Lower lobe of right lung (tissue), 2 donors: Measurements from ENCODE around the gene KCNQ1. TPM values are rescaled to one million over a fixed set of nuclear protein-coding genes. Genes with fewer than 3 reads are reported as not detected.

Experiments used
- ATAC-seq, 2 donors: fragments of 200-7000 bp; cut with Tn5 transposase; one replicate each; pipeline ENCODE4 v1.9.1; 2020 to 2022; ENCODE audit warnings: mild to moderate bottlenecking in 2 of 2, moderate library complexity in 2 of 2
- DNase-seq: peaks from one replicate; pipeline ENCODE4 v3.0.0-alpha.2; 2020
- H3K27ac ChIP-seq: fragments of 200-600 bp; one replicate; pipeline ENCODE4 v1.8.0; 2022
- H3K27me3 ChIP-seq: fragments of 200-600 bp; one replicate; pipeline ENCODE4 v1.8.0; 2022; ENCODE audit warnings: low read depth
- H3K36me3 ChIP-seq: fragments of 200-600 bp; one replicate; pipeline ENCODE4 v1.8.0; 2022; ENCODE audit warnings: mild to moderate bottlenecking
- H3K4me1 ChIP-seq: fragments of 200-600 bp; one replicate; pipeline ENCODE4 v1.8.0; 2022
- H3K4me3 ChIP-seq: fragments of 200-600 bp; one replicate; pipeline ENCODE4 v1.8.0; 2022; ENCODE audit warnings: mild to moderate bottlenecking
- H3K9me3 ChIP-seq: fragments of 200-600 bp; one replicate; pipeline ENCODE4 v1.8.0; 2022
- intact Hi-C: fragments of 100-400 bp; cut with DNase I; formaldehyde crosslinking; loops from one replicate; pipeline ENCODE4 v1.11.0; 2022
- total RNA-seq: library from RNA; stranded (reverse); fragmentation: NEBNext Ultra II Directional; extraction: Animal tissue kit (Norgen Biotek cat#: 25700); gene quantifications from one replicate; pipeline ENCODE4 v1.2.1, GENCODE V29; 2021
- TF ChIP-seq, protein P1 (sequence below): fragments of 200-600 bp; IDR thresholded peaks from one replicate; pipeline ENCODE4 v1.8.0; 2022; ENCODE audit warnings: antibody characterized with exemption, mild to moderate bottlenecking
- donor health status: DM: no; HTN: yes; CAD: no; lungs with severe emphysema.

Gene KCNQ1
- total RNA-seq, 1 donor from 2014 or later: 51.0 TPM

GRCh38 chr11:2781408-2782274 is 336.8 kb downstream of the KCNQ1 start:
- ATAC-seq (no peak), DNase-seq (peak; percentile 36)
- Histone ChIP-seq H3K4me1 (peaks cover 36% of the 10 kb centered on the region), H3K4me3 (no peak overlapping the region), H3K36me3 (no peaks in the 10 kb centered on the region), H3K27ac (peak overlapping the region; percentile 47), H3K9me3 (no peaks in the 10 kb centered on the region), H3K27me3 (no peaks in the 10 kb centered on the region)
- intact Hi-C loops: no loop called here
- TF ChIP-seq, protein P1, sequence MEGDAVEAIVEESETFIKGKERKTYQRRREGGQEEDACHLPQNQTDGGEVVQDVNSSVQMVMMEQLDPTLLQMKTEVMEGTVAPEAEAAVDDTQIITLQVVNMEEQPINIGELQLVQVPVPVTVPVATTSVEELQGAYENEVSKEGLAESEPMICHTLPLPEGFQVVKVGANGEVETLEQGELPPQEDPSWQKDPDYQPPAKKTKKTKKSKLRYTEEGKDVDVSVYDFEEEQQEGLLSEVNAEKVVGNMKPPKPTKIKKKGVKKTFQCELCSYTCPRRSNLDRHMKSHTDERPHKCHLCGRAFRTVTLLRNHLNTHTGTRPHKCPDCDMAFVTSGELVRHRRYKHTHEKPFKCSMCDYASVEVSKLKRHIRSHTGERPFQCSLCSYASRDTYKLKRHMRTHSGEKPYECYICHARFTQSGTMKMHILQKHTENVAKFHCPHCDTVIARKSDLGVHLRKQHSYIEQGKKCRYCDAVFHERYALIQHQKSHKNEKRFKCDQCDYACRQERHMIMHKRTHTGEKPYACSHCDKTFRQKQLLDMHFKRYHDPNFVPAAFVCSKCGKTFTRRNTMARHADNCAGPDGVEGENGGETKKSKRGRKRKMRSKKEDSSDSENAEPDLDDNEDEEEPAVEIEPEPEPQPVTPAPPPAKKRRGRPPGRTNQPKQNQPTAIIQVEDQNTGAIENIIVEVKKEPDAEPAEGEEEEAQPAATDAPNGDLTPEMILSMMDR: no peak

DNA sequence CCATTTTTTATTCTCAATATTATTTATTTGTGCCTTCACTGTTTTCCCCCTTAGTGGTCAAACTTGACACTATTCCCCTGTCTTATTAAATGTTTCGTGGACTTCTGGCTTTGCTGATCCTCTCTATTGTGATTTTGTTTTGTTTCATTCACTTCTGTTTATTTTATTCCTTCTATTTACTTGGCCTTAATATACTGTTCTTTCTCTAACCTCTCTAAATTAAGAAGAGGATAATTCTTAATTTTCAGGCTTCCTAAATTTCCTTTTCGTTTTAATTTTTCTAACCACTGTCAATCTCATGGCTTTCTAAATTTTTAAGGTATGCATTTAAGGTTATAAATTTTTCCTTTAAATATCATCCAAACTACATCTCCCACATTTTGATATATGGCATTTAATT is 338.0 kb downstream of the KCNQ1 start:
- DNase-seq (no peak), ATAC-seq (no peak)
- Histone ChIP-seq H3K27me3 (no peaks in the 10 kb centered on the region), H3K9me3 (no peaks in the 10 kb centered on the region), H3K36me3 (no peaks in the 10 kb centered on the region), H3K4me1 (peaks cover 36% of the 10 kb centered on the region), H3K4me3 (no peak overlapping the region), H3K27ac (no peak overlapping the region)
- intact Hi-C loops: no loop called here
- TF ChIP-seq, protein P1: no peak

DNA sequence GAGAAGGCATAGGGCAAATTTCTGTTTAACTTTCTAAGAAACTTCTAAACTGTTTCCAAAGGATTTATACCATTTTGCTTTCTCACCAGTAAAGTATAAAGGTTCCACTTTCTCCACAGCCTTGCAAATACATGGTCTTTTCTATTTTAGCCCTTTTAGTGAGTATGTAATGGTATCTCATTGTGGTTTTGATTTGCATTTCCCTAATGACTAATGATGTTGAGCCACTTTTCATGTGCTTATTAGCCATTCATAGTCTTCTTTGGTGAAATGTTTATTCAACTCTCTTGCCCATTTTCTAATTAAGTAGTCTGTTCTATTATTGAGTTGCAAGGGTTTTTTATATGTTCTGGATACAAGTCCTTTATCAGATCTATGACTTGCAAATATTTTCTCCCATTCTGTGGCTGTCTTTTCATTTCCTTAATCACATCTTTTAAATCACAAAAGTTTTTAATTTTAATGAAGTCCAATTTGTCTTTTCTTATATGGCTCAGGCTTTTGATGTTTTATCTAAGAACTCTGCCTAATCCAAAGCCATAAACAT is 338.8 kb downstream of the KCNQ1 start:
- DNase-seq (no peak), ATAC-seq (no peak)
- no peak overlapping the region for H3K4me3 ChIP-seq
- peaks cover 29% of the 10 kb centered on the region for H3K4me1 ChIP-seq
- TF ChIP-seq, protein P1: no peak
- no peak overlapping the region for H3K27ac ChIP-seq
- H3K36me3 ChIP-seq: no peaks in the 10 kb centered on the region
- H3K9me3 ChIP-seq: no peaks in the 10 kb centered on the region
- no peaks in the 10 kb centered on the region for H3K27me3 ChIP-seq
- intact Hi-C loops: no loop called here

DNA sequence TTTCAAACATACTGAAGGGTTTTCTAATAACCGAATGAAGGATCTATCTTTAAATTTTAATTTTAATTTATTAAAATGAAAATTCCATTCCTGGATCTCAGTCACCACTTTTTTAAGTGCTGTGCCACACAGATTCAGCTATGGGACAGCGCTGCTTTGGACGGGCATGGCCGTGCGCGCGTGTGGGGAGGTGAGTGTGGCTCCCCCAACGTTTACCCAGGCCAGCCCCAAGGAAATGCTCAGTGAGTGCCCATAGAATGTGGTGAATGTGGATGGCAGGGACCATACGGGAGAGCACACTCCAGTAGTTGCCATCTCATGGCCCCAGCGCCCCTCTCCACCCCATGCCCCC is 343.0 kb downstream of the KCNQ1 start:
- TF ChIP-seq, protein P1: no peak
- H3K9me3 ChIP-seq: no peaks in the 10 kb centered on the region
- H3K27me3 ChIP-seq: no peaks in the 10 kb centered on the region
- peaks cover 10% of the 10 kb centered on the region for H3K4me1 ChIP-seq
- H3K27ac ChIP-seq: no peak overlapping the region
- ATAC-seq (no peak), DNase-seq (no peak)
- intact Hi-C loops: no loop called here
- no peak overlapping the region for H3K4me3 ChIP-seq
- no peaks in the 10 kb centered on the region for H3K36me3 ChIP-seq

GRCh38 chr11:2788168-2789071 is 343.6 kb downstream of the KCNQ1 start:
- Histone ChIP-seq H3K27ac (no peak overlapping the region), H3K27me3 (no peaks in the 10 kb centered on the region), H3K4me1 (peaks cover 10% of the 10 kb centered on the region), H3K36me3 (no peaks in the 10 kb centered on the region), H3K4me3 (no peak overlapping the region), H3K9me3 (no peaks in the 10 kb centered on the region)
- intact Hi-C loops: no loop called here
- TF ChIP-seq, protein P1: no peak
- ATAC-seq: no peak
- peak; percentile 34 for DNase-seq
